ENCODE results near the gene RAB11FIP3.

- TF ChIP-seq CTCF (conservative IDR thresholded peaks at IDR 0.05) (no peak), ZFX (IDR thresholded peaks at IDR 0.05) (no peak)
Observed at GRCh38 chr16:554297-554621, 128.8 kb downstream of the RAB11FIP3 start.

All from C4-2B (cell line).